Measurements from ENCODE around the gene YBX2. TPM values are rescaled to one million over a fixed set of nuclear protein-coding genes. Genes with fewer than 3 reads are reported as not detected.

Gene YBX2
- total and polyA plus RNA-seq, 8 donors: 0.43 to 72.4 (median 1.3) TPM; not detected in 1

- peaks cover 31 to 51% (median 40%) of the 10 kb centered on the region in 4 donors for H3K4me1 ChIP-seq
- TF ChIP-seq CTCF (IDR thresholded peaks at IDR 0.05) (no peak), POLR2AphosphoS5 (IDR thresholded peaks at IDR 0.05) (no peak), EP300 (IDR thresholded peaks at IDR 0.05) (no peak), POLR2A (IDR thresholded peaks at IDR 0.05) (no peak)
- peak overlapping the region in 4 of 5 donors; percentile 36 to 73 (median 59) for H3K27ac ChIP-seq
- H3K9me3 ChIP-seq: no peaks in the 10 kb centered on the region
- peaks cover 10 to 63% (median 46%) of the 10 kb centered on the region in 3 donors for H3K27me3 ChIP-seq
- 4 to 31% (median 10%) methylated on average over 10 to 71 of the region's 71 CpGs for WGBS, 5 donors
- intact Hi-C loops (cut with DNase I; ENCODE audit: low total_unique reads): no loop called here
- no peak for DNase-seq
- H3K36me3 ChIP-seq: peaks cover 15 to 36% (median 33%) of the 10 kb centered on the region in 4 donors
- H3K4me3 ChIP-seq: peak overlapping the region; percentile 41 to 60 (median 46)
Measured at GRCh38 chr17:7261379-7262191, 32.9 kb downstream of the YBX2 start.

- intact Hi-C loops (cut with DNase I; ENCODE audit: low total_unique reads): no loop called here
- 3 to 8% (median 6%) methylated on average over 34 to 54 of the region's 54 CpGs for WGBS, 5 donors
- DNase-seq: peak; percentile 47 to 85
- Histone ChIP-seq H3K4me1 (peaks cover 31 to 51% (median 40%) of the 10 kb centered on the region in 4 donors), H3K27ac (peak overlapping the region in 4 of 5 donors; percentile 36 to 73 (median 59)), H3K9me3 (no peaks in the 10 kb centered on the region), H3K27me3 (peaks cover 10 to 59% (median 46%) of the 10 kb centered on the region in 3 donors), H3K36me3 (peaks cover 21 to 43% (median 41%) of the 10 kb centered on the region in 4 donors), H3K4me3 (peak overlapping the region; percentile 41 to 60 (median 46))
- TF ChIP-seq POLR2A (IDR thresholded peaks at IDR 0.05) (no peak), EP300 (IDR thresholded peaks at IDR 0.05) (no peak), CTCF (IDR thresholded peaks at IDR 0.05) (no peak), POLR2AphosphoS5 (IDR thresholded peaks at IDR 0.05) (no peak)
Measured at GRCh38 chr17:7260651-7261378, 33.6 kb downstream of the YBX2 start.

GRCh38 chr17:7260151-7260550 lies 34.3 kb downstream of the YBX2 start:
- Histone ChIP-seq H3K9me3 (no peaks in the 10 kb centered on the region), H3K27ac (no peak overlapping the region), H3K4me1 (peaks cover 31 to 51% (median 40%) of the 10 kb centered on the region in 4 donors), H3K27me3 (peaks cover 10 to 52% (median 46%) of the 10 kb centered on the region in 3 donors), H3K36me3 (peaks cover 25 to 50% (median 47%) of the 10 kb centered on the region in 4 donors), H3K4me3 (no peak overlapping the region)
- DNase-seq: no peak
- 70 to 91% (median 79%) methylated on average over 2 to 4 of the region's 4 CpGs for WGBS, 5 donors
- TF ChIP-seq EP300 (IDR thresholded peaks at IDR 0.05): no peak
- no peak for TF ChIP-seq POLR2A (IDR thresholded peaks at IDR 0.05)
- TF ChIP-seq CTCF (IDR thresholded peaks at IDR 0.05): no peak
- no peak for TF ChIP-seq POLR2AphosphoS5 (IDR thresholded peaks at IDR 0.05)
- intact Hi-C loops (cut with DNase I; ENCODE audit: low total_unique reads): no loop called here

- no peak overlapping the region for H3K4me3 ChIP-seq
- H3K27ac ChIP-seq: no peak overlapping the region
- intact Hi-C loops (cut with DNase I; ENCODE audit: low total_unique reads): no loop called here
- peaks cover 30 to 56% (median 54%) of the 10 kb centered on the region in 4 donors for H3K36me3 ChIP-seq
- WGBS, 5 donors: 90 to 99% (median 95%) methylated on average over 6 of the region's 6 CpGs
- H3K27me3 ChIP-seq: peaks cover 10 to 46% (median 43%) of the 10 kb centered on the region in 3 donors
- DNase-seq: no peak
- H3K9me3 ChIP-seq: no peaks in the 10 kb centered on the region
- H3K4me1 ChIP-seq: peaks cover 31 to 51% (median 39%) of the 10 kb centered on the region in 4 donors
- TF ChIP-seq EP300 (IDR thresholded peaks at IDR 0.05) (no peak), POLR2AphosphoS5 (IDR thresholded peaks at IDR 0.05) (no peak), CTCF (IDR thresholded peaks at IDR 0.05) (no peak), POLR2A (IDR thresholded peaks at IDR 0.05) (no peak)
Measured at GRCh38 chr17:7259555-7259889, 34.9 kb downstream of the YBX2 start.
